LNCAP (cell line): ENCODE data around the gene LIN7B.

Experiments
- CTCF ChIP-seq: fragments of 450-650 bp; IDR thresholded peaks from 2 replicates; pipeline ENCODE4 v1.5.1; 2017; ENCODE audit warnings: mild to moderate bottlenecking

Gene LIN7B, protein sequence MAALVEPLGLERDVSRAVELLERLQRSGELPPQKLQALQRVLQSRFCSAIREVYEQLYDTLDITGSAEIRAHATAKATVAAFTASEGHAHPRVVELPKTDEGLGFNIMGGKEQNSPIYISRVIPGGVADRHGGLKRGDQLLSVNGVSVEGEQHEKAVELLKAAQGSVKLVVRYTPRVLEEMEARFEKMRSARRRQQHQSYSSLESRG

DNA sequence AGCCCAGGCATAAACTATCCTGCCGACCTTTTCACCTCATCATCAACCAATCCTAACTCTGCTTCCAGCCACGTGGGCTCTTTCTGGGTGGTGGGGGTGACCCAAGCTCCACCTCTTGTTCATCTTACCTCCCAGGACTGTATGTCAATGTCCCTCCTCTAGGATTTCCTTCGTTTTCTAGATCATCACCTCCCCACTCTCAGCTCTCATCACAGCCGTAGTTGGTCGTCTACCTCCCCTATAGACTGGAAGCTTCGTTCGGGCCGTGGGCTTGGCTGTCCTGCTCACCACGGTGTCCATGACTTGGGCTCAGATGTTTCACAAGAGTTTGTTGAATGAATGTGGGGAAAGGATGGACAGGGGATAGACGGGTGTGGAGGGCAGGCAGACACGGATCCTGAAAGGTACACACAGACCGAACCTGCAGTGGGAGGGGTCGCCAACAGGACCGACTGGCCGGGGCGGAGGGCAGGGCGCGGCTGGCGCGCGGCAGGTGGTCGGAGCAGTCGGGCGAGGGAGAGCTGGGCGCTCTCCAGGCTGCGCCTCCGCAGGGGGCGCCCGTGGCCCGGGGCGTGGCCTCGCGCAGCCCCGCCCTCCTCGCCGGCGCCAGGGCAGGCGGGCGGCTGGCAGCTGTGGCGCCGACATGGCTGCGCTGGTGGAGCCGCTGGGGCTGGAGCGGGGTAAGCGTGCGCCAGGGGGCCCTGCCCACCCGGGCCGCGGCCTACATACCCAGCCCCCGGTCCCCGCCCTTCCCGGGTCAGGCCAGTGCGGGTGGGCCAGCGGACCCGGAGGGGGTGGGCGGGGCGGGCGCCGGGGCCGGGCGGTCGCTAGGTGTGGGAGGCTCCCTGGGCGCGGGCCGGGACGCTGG lies at the start of gene LIN7B:
TSS of gene LIN7B (plus strand) at position 609 of the 868 bp plus-strand sequence. CDS start at position 644, 35 bp downstream.
- peak; percentile 42; the same call in 1 of the 2 replicates for TF ChIP-seq CTCF

GRCh38 chr19:49064768-49065611 lies 49.2 kb upstream of the LIN7B start, which contains the start of gene NTF4:
NTF4 (minus strand) TSS chr19:49064818; CDS start chr19:49061997, 2,821 bp downstream.
- TF ChIP-seq CTCF = no peak

GRCh38 chr19:49065905-49066512 lies 48.2 kb upstream of the LIN7B start:
- TF ChIP-seq CTCF = no peak

GRCh38 chr19:49067554-49067953 lies 46.6 kb upstream of the LIN7B start:
- TF ChIP-seq CTCF = no peak

DNA sequence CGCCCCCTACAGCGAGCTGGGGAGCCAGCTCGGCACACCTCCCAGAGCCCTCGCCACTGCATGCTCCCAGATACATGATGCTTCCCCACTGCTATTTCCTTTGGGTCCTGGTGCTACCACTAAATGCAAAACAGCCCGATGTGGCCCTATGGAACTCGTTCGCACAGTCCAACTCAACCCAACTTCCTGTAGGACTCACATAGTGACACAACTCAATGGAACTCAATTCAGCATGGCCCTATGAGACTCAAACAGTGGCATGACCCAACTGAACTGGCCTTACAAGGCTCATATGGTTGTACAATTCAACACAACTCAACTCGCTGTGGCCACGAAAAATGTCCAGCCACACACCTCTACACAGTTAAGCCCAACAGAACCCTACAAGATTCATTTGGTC lies 45.1 kb upstream of the LIN7B start:
- TF ChIP-seq CTCF = no peak

- TF ChIP-seq CTCF = no peak
Measured at GRCh38 chr19:49070416-49070815, 43.8 kb upstream of the LIN7B start.
